Measurements from ENCODE around the gene SPACDR. TPM values are rescaled to one million over a fixed set of nuclear protein-coding genes. Genes with fewer than 3 reads are reported as not detected.

Gene SPACDR
- polyA plus RNA-seq, 1 donor (not counting 4 experiments of a cell fraction or from before 2014, with no cell fraction given): 0.37 TPM

GRCh38 chr7:100433276-100433591, 30.8 kb downstream of the SPACDR start:
- peaks cover 3% of the 10 kb centered on the region for H3K9me1 ChIP-seq (ENCODE audit: control insufficient read depth, extremely low read depth, insufficient read depth, low read length)
- peaks cover 9 to 40% of the 10 kb centered on the region in 2 experiments for H3K36me3 ChIP-seq (ENCODE audit: control insufficient read depth in 2 of 2, extremely low read depth in 1 of 2, insufficient read depth in 2 of 2, low read length in 2 of 2)
- FAIRE-seq: no peak
- H3K4me2 ChIP-seq (ENCODE audit: control insufficient read depth, extremely low read depth, insufficient read depth, low read depth, low read length): no peak overlapping the region
- peaks cover 4% of the 10 kb centered on the region for H4K20me1 ChIP-seq (ENCODE audit: control insufficient read depth, extremely low read depth, insufficient read depth, low read length)
- dilution Hi-C loops (cut with MboI; ENCODE audit: extremely low pct_ligation_motif_present, low sequenced_read_pairs): no loop called here
- no peak for TF ChIP-seq EZH2 (IDR thresholded peaks at IDR 0.05; ENCODE audit: low read length)
- no peak for TF ChIP-seq CTCF (optimal IDR thresholded peaks at IDR 0.05 in 1 of 3, IDR thresholded peaks at IDR 0.05 in 1 of 3, conservative IDR thresholded peaks at IDR 0.05 in 1 of 3; ENCODE audit: extremely low read depth in 1 of 3, insufficient read depth in 2 of 3, low read length in 3 of 3)
- no peak for DNase-seq (ENCODE audit: low read depth, low spot score)
- no peaks in the 10 kb centered on the region for H3K9me3 ChIP-seq (ENCODE audit: control insufficient read depth, low read depth, low read length)
- H2AFZ ChIP-seq (ENCODE audit: control insufficient read depth, low read length): no peak overlapping the region
- no peak overlapping the region for H3K9ac ChIP-seq (ENCODE audit: control insufficient read depth, extremely low read depth, insufficient read depth, low read length)
- H3K27ac ChIP-seq (ENCODE audit: control insufficient read depth, insufficient read depth, low read length): no peak overlapping the region
- H3K4me3 ChIP-seq (ENCODE audit: control insufficient read depth in 2 of 3, extremely low read depth in 1 of 3, insufficient read depth in 2 of 3, low read depth in 1 of 3, low read length in 3 of 3): no peak overlapping the region
- peaks cover 26% of the 10 kb centered on the region for H3K4me1 ChIP-seq (ENCODE audit: control insufficient read depth, extremely low read depth, insufficient read depth, low read length)
- peaks cover 53% of the 10 kb centered on the region for H3K79me2 ChIP-seq (ENCODE audit: control insufficient read depth, insufficient read depth, low read length)
- H3K27me3 ChIP-seq (ENCODE audit: control insufficient read depth, extremely low read depth, insufficient read depth, low read length): no peaks in the 10 kb centered on the region

GRCh38 chr7:100432621-100433275, 31.3 kb downstream of the SPACDR start:
- FAIRE-seq: no peak
- H3K79me2 ChIP-seq (ENCODE audit: control insufficient read depth, insufficient read depth, low read length): peaks cover 53% of the 10 kb centered on the region
- H4K20me1 ChIP-seq (ENCODE audit: control insufficient read depth, extremely low read depth, insufficient read depth, low read length): peaks cover 4% of the 10 kb centered on the region
- dilution Hi-C loops (cut with MboI; ENCODE audit: extremely low pct_ligation_motif_present, low sequenced_read_pairs): no loop called here
- H3K4me3 ChIP-seq (ENCODE audit: control insufficient read depth in 2 of 3, extremely low read depth in 1 of 3, insufficient read depth in 2 of 3, low read depth in 1 of 3, low read length in 3 of 3): no peak overlapping the region
- H3K4me2 ChIP-seq (ENCODE audit: control insufficient read depth, extremely low read depth, insufficient read depth, low read depth, low read length): peak overlapping the region; percentile 22
- H3K9me1 ChIP-seq (ENCODE audit: control insufficient read depth, extremely low read depth, insufficient read depth, low read length): peaks cover 3% of the 10 kb centered on the region
- no peaks in the 10 kb centered on the region for H3K9me3 ChIP-seq (ENCODE audit: control insufficient read depth, low read depth, low read length)
- no peak overlapping the region for H3K9ac ChIP-seq (ENCODE audit: control insufficient read depth, extremely low read depth, insufficient read depth, low read length)
- no peak for DNase-seq (ENCODE audit: low read depth, low spot score)
- TF ChIP-seq CTCF (optimal IDR thresholded peaks at IDR 0.05 in 1 of 3, IDR thresholded peaks at IDR 0.05 in 1 of 3, conservative IDR thresholded peaks at IDR 0.05 in 1 of 3; ENCODE audit: extremely low read depth in 1 of 3, insufficient read depth in 2 of 3, low read length in 3 of 3) (no peak), EZH2 (IDR thresholded peaks at IDR 0.05; ENCODE audit: low read length) (no peak)
- H3K27ac ChIP-seq (ENCODE audit: control insufficient read depth, insufficient read depth, low read length): no peak overlapping the region
- no peaks in the 10 kb centered on the region for H3K27me3 ChIP-seq (ENCODE audit: control insufficient read depth, extremely low read depth, insufficient read depth, low read length)
- H3K4me1 ChIP-seq (ENCODE audit: control insufficient read depth, extremely low read depth, insufficient read depth, low read length): peaks cover 30% of the 10 kb centered on the region
- H3K36me3 ChIP-seq (ENCODE audit: control insufficient read depth in 2 of 2, extremely low read depth in 1 of 2, insufficient read depth in 2 of 2, low read length in 2 of 2): peaks cover 9 to 40% of the 10 kb centered on the region in 2 experiments
- no peak overlapping the region for H2AFZ ChIP-seq (ENCODE audit: control insufficient read depth, low read length)

All from keratinocyte (primary cell).